Stimulated activated CD4-positive, alpha-beta T cell treated with anti-CD3 and anti-CD28 coated beads, Interleukin-1b, Interleukin-23, amount 100 ng/mL, for 48 hours (primary cell): ENCODE results near the gene HOXA5.

Source experiments
- DNase-seq: peaks from one replicate; pipeline ENCODE4 v3.0.0-alpha.2; 2020

The HOXA5 gene

GRCh38 chr7:27116031-27116961, 27.2 kb downstream of the HOXA5 start:
- DNase-seq = no peak

- DNase-seq = no peak
These were observed 28.1 kb downstream of the HOXA5 start for GRCh38 chr7:27115221-27116026.

GRCh38 chr7:27114881-27115220, 28.6 kb downstream of the HOXA5 start:
- DNase-seq = no peak

GRCh38 chr7:27113991-27114769, 29.3 kb downstream of the HOXA5 start:
- DNase-seq = no peak

GRCh38 chr7:27112955-27113949, 30.2 kb downstream of the HOXA5 start:
- no peak for DNase-seq

- no peak for DNase-seq
These were observed 31.1 kb downstream of the HOXA5 start for GRCh38 chr7:27112361-27112760.

GRCh38 chr7:27111751-27112277, 31.7 kb downstream of the HOXA5 start:
- no peak for DNase-seq

- DNase-seq = no peak
These were observed 32.3 kb downstream of the HOXA5 start for GRCh38 chr7:27111042-27111750.

GRCh38 chr7:27110186-27111031, 33.1 kb downstream of the HOXA5 start:
- DNase-seq = no peak

GRCh38 chr7:27109466-27110185, 33.9 kb downstream of the HOXA5 start:
- no peak for DNase-seq

- DNase-seq = no peak
These were observed 34.9 kb downstream of the HOXA5 start for GRCh38 chr7:27108390-27109127.

GRCh38 chr7:27107391-27108381, 35.8 kb downstream of the HOXA5 start:
- DNase-seq = no peak

- DNase-seq = no peak
These were observed 36.6 kb downstream of the HOXA5 start for GRCh38 chr7:27106901-27107240.

GRCh38 chr7:27106181-27106900, 37.1 kb downstream of the HOXA5 start:
- no peak for DNase-seq

GRCh38 chr7:27105301-27106031, 38.0 kb downstream of the HOXA5 start:
- no peak for DNase-seq
